Calu3 (cell line): Measurements from ENCODE around the gene SLC9A2. TPM values are rescaled to one million over a fixed set of nuclear protein-coding genes. Genes with fewer than 3 reads are reported as not detected.

Experiments
- BruUV-seq: library from RNA; stranded (reverse); fragments of 400-500 nt; replicated peaks from 2 replicates; lab custom pipeline; 2021; lab: Mats Ljungman, UMichigan
- CTCF ChIA-PET: fragments of 300-600 bp; sonication (Branson Sonifier 250); formaldehyde crosslinking; loops from one replicate; lab custom pipeline; 2022; ENCODE audit warnings: antibody characterized with exemption; lab: Charles Lee
- DNase-seq: peaks from one replicate; pipeline ENCODE4 v3.0.0; 2022
- H3K27ac Mint-ChIP-seq: one replicate; pipeline ENCODE4 v1.8.0; 2022; ENCODE audit warnings: mixed read lengths; ENCODE audit not compliant: unreplicated experiment
- H3K27me3 Mint-ChIP-seq: one replicate; pipeline ENCODE4 v1.8.0; 2022; ENCODE audit warnings: mixed read lengths; ENCODE audit not compliant: unreplicated experiment
- H3K36me3 Mint-ChIP-seq: one replicate; pipeline ENCODE4 v1.8.0; 2022; ENCODE audit warnings: mild to moderate bottlenecking, moderate library complexity, mixed read lengths; ENCODE audit not compliant: insufficient read depth, unreplicated experiment
- H3K4me1 Mint-ChIP-seq: one replicate; pipeline ENCODE4 v1.8.0; 2022; ENCODE audit warnings: mild to moderate bottlenecking, low read depth, mixed read lengths; ENCODE audit not compliant: unreplicated experiment
- H3K4me3 Mint-ChIP-seq: one replicate; pipeline ENCODE4 v1.8.0; 2022; ENCODE audit warnings: mild to moderate bottlenecking, low read depth, moderate library complexity, mixed read lengths; ENCODE audit not compliant: unreplicated experiment
- H3K9me3 Mint-ChIP-seq: one replicate; pipeline ENCODE4 v1.8.0; 2022; ENCODE audit warnings: low read depth, mixed read lengths; ENCODE audit not compliant: unreplicated experiment
- intact Hi-C: fragments of 100-400 bp; cut with micrococcal nuclease; formaldehyde crosslinking; loops from one replicate; pipeline ENCODE4 v1.10.0; 2022; ENCODE audit not compliant: unreplicated experiment
- total RNA-seq: library from RNA; stranded (reverse); gene quantifications from 2 replicates; pipeline ENCODE4 v1.2.3, GENCODE V29; 2022
- TF ChIP-seq, protein P1 (sequence below): fragments of 200-600 bp; IDR thresholded peaks from one replicate; pipeline ENCODE4 v1.8.0; 2022; ENCODE audit warnings: antibody characterized with exemption; ENCODE audit not compliant: unreplicated experiment

The SLC9A2 gene
- total RNA-seq, 1 experiment from 2014 or later: 5.7 TPM

DNA sequence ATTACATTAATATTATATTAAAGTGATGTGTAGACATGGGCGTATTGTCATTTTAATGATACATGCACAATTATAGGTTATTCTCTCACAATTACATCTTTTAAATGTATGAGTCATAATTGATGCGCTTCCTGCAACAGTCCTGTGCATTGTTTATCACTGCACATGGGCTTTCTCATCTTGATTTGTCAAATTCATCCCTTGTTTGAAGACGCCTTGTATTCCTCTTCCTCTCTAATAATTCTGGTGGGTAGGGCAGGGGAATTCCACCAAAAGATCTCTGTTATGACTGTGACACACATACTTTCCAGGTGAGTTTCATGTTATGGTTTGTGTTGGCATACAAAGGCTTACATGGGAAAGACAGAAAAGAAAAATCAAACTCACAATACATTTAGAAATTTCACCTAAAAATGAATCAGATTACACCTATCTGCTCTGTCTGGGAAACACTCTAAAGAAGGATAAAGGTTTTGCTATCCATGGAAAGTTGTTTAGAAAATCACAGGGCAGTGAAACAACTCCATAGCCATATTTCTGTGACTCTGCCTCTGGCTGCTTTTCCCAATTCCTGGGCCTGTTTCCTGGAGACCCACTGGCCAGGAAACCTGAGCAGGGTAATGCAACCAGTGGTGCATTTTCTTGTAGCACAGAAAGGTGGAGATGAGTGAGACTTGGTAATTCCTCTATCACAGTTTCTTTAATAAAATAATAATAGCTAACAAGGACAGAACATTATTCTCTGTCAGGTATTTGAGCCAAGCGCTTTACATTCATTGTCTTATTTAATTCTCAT lies 13.2 kb downstream of the SLC9A2 start:
- intact Hi-C loops: no loop called here
- H3K27ac Mint-ChIP-seq: peak overlapping the region; percentile 14
- no peaks in the 10 kb centered on the region for H3K27me3 Mint-ChIP-seq
- H3K36me3 Mint-ChIP-seq: no peaks in the 10 kb centered on the region
- DNase-seq: no peak
- H3K9me3 Mint-ChIP-seq: no peaks in the 10 kb centered on the region
- peaks cover 32% of the 10 kb centered on the region for H3K4me1 Mint-ChIP-seq
- BruUV-seq: no TSS peak
- TF ChIP-seq, protein P1, sequence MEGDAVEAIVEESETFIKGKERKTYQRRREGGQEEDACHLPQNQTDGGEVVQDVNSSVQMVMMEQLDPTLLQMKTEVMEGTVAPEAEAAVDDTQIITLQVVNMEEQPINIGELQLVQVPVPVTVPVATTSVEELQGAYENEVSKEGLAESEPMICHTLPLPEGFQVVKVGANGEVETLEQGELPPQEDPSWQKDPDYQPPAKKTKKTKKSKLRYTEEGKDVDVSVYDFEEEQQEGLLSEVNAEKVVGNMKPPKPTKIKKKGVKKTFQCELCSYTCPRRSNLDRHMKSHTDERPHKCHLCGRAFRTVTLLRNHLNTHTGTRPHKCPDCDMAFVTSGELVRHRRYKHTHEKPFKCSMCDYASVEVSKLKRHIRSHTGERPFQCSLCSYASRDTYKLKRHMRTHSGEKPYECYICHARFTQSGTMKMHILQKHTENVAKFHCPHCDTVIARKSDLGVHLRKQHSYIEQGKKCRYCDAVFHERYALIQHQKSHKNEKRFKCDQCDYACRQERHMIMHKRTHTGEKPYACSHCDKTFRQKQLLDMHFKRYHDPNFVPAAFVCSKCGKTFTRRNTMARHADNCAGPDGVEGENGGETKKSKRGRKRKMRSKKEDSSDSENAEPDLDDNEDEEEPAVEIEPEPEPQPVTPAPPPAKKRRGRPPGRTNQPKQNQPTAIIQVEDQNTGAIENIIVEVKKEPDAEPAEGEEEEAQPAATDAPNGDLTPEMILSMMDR: no peak
- H3K4me3 Mint-ChIP-seq: no peak overlapping the region
- CTCF ChIA-PET: no interaction called here

DNA sequence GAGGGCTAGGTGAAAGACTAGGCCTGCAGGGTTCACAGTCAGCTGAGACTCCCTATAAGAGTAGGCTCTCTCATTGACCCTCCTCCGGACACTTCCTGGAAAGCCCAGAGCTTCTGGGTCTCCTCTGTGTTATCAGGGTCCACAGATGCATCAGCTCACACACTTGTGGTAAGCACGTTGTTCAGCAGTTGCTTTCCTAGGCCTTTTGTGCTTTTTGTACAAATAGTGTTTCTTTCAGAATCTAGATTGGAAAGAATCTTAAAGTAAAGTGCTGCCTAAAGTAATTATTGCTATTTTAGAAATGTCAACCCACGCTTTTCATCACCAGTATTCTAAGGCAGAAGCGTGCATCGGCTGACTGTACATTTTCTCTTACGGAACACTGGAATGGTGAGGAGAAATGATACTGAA lies 15.5 kb downstream of the SLC9A2 start:
- CTCF ChIA-PET: no interaction called here
- intact Hi-C loops: no loop called here
- Mint-ChIP-seq H3K9me3 (no peaks in the 10 kb centered on the region), H3K4me3 (no peak overlapping the region), H3K27ac (no peak overlapping the region), H3K4me1 (peaks cover 32% of the 10 kb centered on the region), H3K27me3 (no peaks in the 10 kb centered on the region), H3K36me3 (no peaks in the 10 kb centered on the region)
- BruUV-seq: no TSS peak
- no peak for DNase-seq
- TF ChIP-seq, protein P1: no peak

DNA sequence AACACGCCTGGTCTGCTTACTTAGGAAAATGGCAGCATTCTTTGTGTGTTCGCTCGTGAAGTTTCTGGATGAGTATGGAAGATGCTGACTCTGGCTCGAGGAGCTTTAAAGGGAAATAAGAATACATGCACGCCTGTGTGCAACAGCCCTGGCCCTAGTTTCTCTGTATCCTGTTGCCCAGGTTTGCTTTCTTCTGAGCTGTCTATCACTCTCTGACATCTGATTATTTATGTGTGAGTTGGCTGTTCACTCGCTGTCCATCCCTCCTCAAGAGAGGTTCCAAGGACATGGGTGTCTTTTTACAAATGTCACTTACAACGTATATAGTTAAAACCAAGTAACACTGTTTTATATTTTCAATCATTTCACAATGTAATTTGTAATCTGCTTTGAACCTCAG lies 16.0 kb downstream of the SLC9A2 start:
- intact Hi-C loops: no loop called here
- no peak for DNase-seq
- CTCF ChIA-PET: no interaction called here
- TF ChIP-seq, protein P1: no peak
- Mint-ChIP-seq H3K4me3 (no peak overlapping the region), H3K27ac (no peak overlapping the region), H3K9me3 (no peaks in the 10 kb centered on the region), H3K27me3 (no peaks in the 10 kb centered on the region), H3K36me3 (no peaks in the 10 kb centered on the region), H3K4me1 (peaks cover 32% of the 10 kb centered on the region)
- no TSS peak for BruUV-seq

DNA sequence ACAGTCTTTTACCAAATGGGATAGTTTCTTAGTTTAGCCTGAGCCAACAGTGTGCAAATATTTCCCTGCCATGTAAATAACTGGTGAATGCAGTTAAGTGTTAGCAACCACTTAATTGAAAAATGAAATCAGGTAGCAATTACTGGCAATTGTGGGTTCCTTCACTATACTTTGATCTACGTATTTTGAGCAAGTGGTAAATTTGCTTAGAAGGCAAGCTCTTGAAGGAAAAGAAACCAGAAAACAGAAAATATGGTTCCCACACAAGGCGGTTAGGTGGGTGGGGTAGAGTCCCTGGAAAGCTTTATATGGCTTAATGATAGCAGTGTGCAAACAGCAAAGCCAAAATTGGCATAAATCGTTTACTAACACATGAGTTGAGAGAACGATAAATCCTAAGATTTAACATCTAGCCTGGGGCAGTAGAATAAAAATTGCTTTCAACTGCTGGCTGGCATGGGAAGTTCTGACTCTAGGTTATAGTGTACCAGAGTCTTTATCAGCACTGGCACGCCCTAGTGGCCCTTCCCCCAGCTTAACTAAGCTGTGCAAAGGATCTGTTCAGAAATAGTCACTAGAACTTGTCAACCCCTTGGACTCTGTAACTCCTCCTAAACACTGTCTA lies 17.0 kb downstream of the SLC9A2 start:
- no TSS peak for BruUV-seq

More for the DNA sequence above, 17.0 kb downstream of the SLC9A2 start:
- TF ChIP-seq, protein P1: no peak
- no peaks in the 10 kb centered on the region for H3K9me3 Mint-ChIP-seq
- H3K27ac Mint-ChIP-seq: no peak overlapping the region
- CTCF ChIA-PET: interaction anchor here (0.8 to 1.4 kb wide), 3 partner anchors 21 to 67 kb away, joined by 3 read pairs; no protein-coding TSS in a partner anchor
- no peaks in the 10 kb centered on the region for H3K27me3 Mint-ChIP-seq
- H3K36me3 Mint-ChIP-seq: no peaks in the 10 kb centered on the region
- no peak overlapping the region for H3K4me3 Mint-ChIP-seq
- no peak for DNase-seq
- H3K4me1 Mint-ChIP-seq: peaks cover 32% of the 10 kb centered on the region
- intact Hi-C loops: no loop called here
